Astrocyte (in vitro differentiated cells and primary cell): ENCODE measurements around the gene PIP4K2A. TPM values are rescaled to one million over a fixed set of nuclear protein-coding genes. Genes with fewer than 3 reads are reported as not detected.
A peak's percentile ranks its signal among the peaks of the same experiment; 100 is the strongest.
"Not testable (repeated sequence)": the region's sequence is repeated elsewhere in the genome, so short reads cannot be mapped to it uniquely, and the experiment has no call there.

Experiments used
- DNase-seq: peaks from one replicate; pipeline ENCODE4 v3.0.0-alpha.2; 2010; ENCODE audit warnings: low read depth
- FAIRE-seq: peaks from 2 replicates; lab custom pipeline; 2011; peaks lifted over from hg19 to GRCh38; lab: Jason Lieb, UNC
- H2AFZ ChIP-seq: 2 replicates; pipeline ENCODE4 v1.6.0; 2012; ENCODE audit warnings: low read depth, low read length, inconsistent platforms
- H3K27ac ChIP-seq: 2 replicates; pipeline ENCODE4 v1.5.1; 2011; ENCODE audit warnings: low read depth, low read length, inconsistent platforms
- H3K27me3 ChIP-seq: 2 replicates; pipeline ENCODE4 v1.6.0; 2011; ENCODE audit warnings: low read length, inconsistent platforms; ENCODE audit not compliant: insufficient read depth
- H3K36me3 ChIP-seq: 2 replicates; pipeline ENCODE4 v1.5.1; 2011; ENCODE audit warnings: low read length, inconsistent platforms; ENCODE audit not compliant: insufficient read depth
- H3K4me1 ChIP-seq: 2 replicates; pipeline ENCODE4 v1.5.1; 2011; ENCODE audit warnings: low read length, inconsistent platforms; ENCODE audit not compliant: insufficient read depth
- H3K4me2 ChIP-seq: 2 replicates; pipeline ENCODE4 v1.6.0; 2012; ENCODE audit warnings: low read length, inconsistent platforms
- H3K4me3 ChIP-seq: 2 replicates; pipeline ENCODE4 v1.5.1; 2011; ENCODE audit warnings: low read depth, mild to moderate bottlenecking, low read length, inconsistent platforms; ENCODE audit not compliant: insufficient read depth
- H3K79me2 ChIP-seq: 2 replicates; pipeline ENCODE4 v1.6.0; 2012; ENCODE audit warnings: mild to moderate bottlenecking, low read length, inconsistent platforms; ENCODE audit not compliant: insufficient read depth
- H3K9ac ChIP-seq: 2 replicates; pipeline ENCODE4 v1.6.0; 2012; ENCODE audit warnings: mild to moderate bottlenecking, low read length, inconsistent platforms
- H3K9me3 ChIP-seq: 2 replicates; pipeline ENCODE4 v1.5.1; 2012; ENCODE audit warnings: low read depth, mild to moderate bottlenecking, low read length, inconsistent platforms; ENCODE audit not compliant: insufficient read depth
- H4K20me1 ChIP-seq: 2 replicates; pipeline ENCODE4 v1.6.0; 2012; ENCODE audit warnings: low read length, inconsistent platforms; ENCODE audit not compliant: insufficient read depth
- H3K27ac Mint-ChIP-seq: one replicate; pipeline ENCODE4 v1.8.0; 2021; ENCODE audit warnings: mild to moderate bottlenecking, mixed read lengths; ENCODE audit not compliant: unreplicated experiment
- H3K27me3 Mint-ChIP-seq: one replicate; pipeline ENCODE4 v1.8.0; 2021; ENCODE audit warnings: low read depth, mixed read lengths; ENCODE audit not compliant: unreplicated experiment
- H3K36me3 Mint-ChIP-seq: one replicate; pipeline ENCODE4 v1.8.0; 2021; ENCODE audit warnings: low read depth, mixed read lengths; ENCODE audit not compliant: unreplicated experiment
- H3K4me1 Mint-ChIP-seq: one replicate; pipeline ENCODE4 v1.8.0; 2021; ENCODE audit warnings: low read depth, mixed read lengths; ENCODE audit not compliant: unreplicated experiment
- H3K4me3 Mint-ChIP-seq: one replicate; pipeline ENCODE4 v1.8.0; 2021; ENCODE audit warnings: mild to moderate bottlenecking, moderate library complexity, mixed read lengths; ENCODE audit not compliant: unreplicated experiment
- H3K9me3 Mint-ChIP-seq: one replicate; pipeline ENCODE4 v1.8.0; 2021; ENCODE audit warnings: mild to moderate bottlenecking, mixed read lengths; ENCODE audit not compliant: unreplicated experiment
- CTCF ChIP-seq: IDR thresholded peaks from 2 replicates; pipeline ENCODE4 v1.5.1; 2011; ENCODE audit warnings: low read depth, mild to moderate bottlenecking, inconsistent platforms, low read length, moderate library complexity; ENCODE audit not compliant: insufficient read depth
- EZH2 ChIP-seq: IDR thresholded peaks from 2 replicates; pipeline ENCODE4 v1.6.1; 2012; ENCODE audit warnings: mild to moderate bottlenecking, low read length, inconsistent platforms; ENCODE audit not compliant: insufficient read depth
- total RNA-seq: library from RNA; stranded (reverse); gene quantifications from 2 replicates; pipeline ENCODE4 v1.2.1, GENCODE V29; 2021

The PIP4K2A gene
- total RNA-seq, 1 donor from 2014 or later: 36.8 TPM

DNA sequence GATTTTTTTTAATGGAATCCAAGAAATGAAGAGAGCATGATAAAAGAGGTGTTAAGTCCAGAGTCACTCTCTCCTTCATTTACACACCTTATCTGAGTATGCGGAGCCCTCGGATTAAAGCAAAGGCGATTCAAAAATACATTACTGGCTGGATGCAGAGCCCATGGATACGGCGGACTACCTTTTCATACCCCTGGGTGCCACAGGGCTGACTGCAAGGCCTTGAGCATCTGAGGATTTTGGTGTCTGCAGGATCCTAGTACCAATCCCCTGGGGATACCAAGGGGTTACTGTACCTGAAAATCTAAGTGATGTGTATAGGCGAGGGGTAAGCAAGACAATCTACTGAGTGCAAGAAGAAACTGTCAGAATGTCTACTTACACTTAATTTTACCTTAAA lies 20.5 kb downstream of the PIP4K2A start:
- TF ChIP-seq CTCF (no peak), EZH2 (no peak)
- peak overlapping the region; percentile 39 for H3K4me2 ChIP-seq
- no peak overlapping the region for H3K27ac ChIP-seq
- H3K4me1 Mint-ChIP-seq: peaks cover 9% of the 10 kb centered on the region
- no peak overlapping the region for H3K27ac Mint-ChIP-seq
- H3K79me2 ChIP-seq: peaks cover 98% of the 10 kb centered on the region
- peaks cover 63% of the 10 kb centered on the region for H4K20me1 ChIP-seq
- H3K27me3 ChIP-seq: no peaks in the 10 kb centered on the region
- no peaks in the 10 kb centered on the region for H3K9me3 ChIP-seq
- H3K4me1 ChIP-seq: no peaks in the 10 kb centered on the region
- peaks cover 7% of the 10 kb centered on the region for H3K36me3 Mint-ChIP-seq
- no peak overlapping the region for H3K4me3 Mint-ChIP-seq
- H3K4me3 ChIP-seq: no peak overlapping the region
- no peak overlapping the region for H3K9ac ChIP-seq
- no peaks in the 10 kb centered on the region for H3K27me3 Mint-ChIP-seq
- DNase-seq: no peak
- no peak overlapping the region for H2AFZ ChIP-seq
- H3K9me3 Mint-ChIP-seq: peaks cover 4% of the 10 kb centered on the region
- FAIRE-seq: no peak
- no peaks in the 10 kb centered on the region for H3K36me3 ChIP-seq

DNA sequence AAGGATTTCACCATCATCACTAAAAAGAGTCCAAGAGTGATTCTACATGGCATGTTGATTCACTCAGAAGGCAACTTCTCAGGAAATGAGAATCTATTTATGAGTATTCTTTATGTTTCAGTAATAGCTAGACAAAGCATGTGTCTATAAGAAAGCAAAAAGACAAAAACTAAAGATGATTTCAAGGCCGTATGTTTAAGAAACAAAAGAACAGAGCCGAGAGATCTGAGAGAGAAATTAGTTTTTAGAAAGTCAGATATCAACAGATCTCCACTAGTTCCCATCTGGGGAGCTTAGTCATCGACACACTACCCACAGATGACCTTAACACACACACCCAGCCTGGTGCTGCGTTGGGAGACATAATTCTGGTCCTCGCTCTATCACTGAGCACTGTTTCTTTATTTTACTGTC lies 21.0 kb downstream of the PIP4K2A start:
- DNase-seq: peak; percentile 84
- Histone ChIP-seq H3K27ac (no peak overlapping the region), H3K4me2 (peak overlapping the region; percentile 39), H3K4me3 (no peak overlapping the region), H3K36me3 (no peaks in the 10 kb centered on the region), H2AFZ (no peak overlapping the region), H3K4me1 (no peaks in the 10 kb centered on the region), H3K9me3 (no peaks in the 10 kb centered on the region), H3K79me2 (peaks cover 98% of the 10 kb centered on the region), H4K20me1 (peaks cover 64% of the 10 kb centered on the region), H3K27me3 (no peaks in the 10 kb centered on the region), H3K9ac (no peak overlapping the region)
- H3K4me3 Mint-ChIP-seq: no peak overlapping the region
- peaks cover 7% of the 10 kb centered on the region for H3K36me3 Mint-ChIP-seq
- no peaks in the 10 kb centered on the region for H3K27me3 Mint-ChIP-seq
- peaks cover 9% of the 10 kb centered on the region for H3K4me1 Mint-ChIP-seq
- peak; percentile 34 for FAIRE-seq
- peak overlapping the region; percentile 59 for H3K27ac Mint-ChIP-seq
- TF ChIP-seq CTCF: no peak
- no peak for TF ChIP-seq EZH2
- peaks cover 4% of the 10 kb centered on the region for H3K9me3 Mint-ChIP-seq

DNA sequence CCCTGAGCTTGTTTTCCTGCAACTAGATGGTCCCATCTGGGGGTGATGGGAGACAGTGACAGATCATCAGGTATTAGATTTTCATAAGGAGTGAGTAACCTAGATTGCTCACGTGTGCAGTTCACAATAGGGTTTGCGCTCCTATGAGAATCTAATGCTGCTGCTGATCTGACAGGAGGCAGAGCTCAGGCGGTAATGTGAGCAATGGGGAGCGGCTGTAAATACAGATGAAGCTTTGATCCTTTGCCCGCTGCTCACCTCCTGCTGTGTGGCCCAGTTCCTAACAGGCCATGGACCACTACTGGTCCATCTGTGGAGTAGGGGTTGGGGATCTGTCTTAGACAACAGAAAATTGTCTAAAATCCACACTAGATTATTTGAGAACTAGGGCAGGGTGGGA lies 22.3 kb downstream of the PIP4K2A start:
- FAIRE-seq, H2AFZ ChIP-seq, H3K4me3 ChIP-seq, H3K9me3 ChIP-seq, H3K36me3 ChIP-seq, H3K9ac ChIP-seq, H3K4me3 Mint-ChIP-seq, H3K27ac Mint-ChIP-seq, DNase-seq, H3K27me3 Mint-ChIP-seq, H3K4me2 ChIP-seq, H3K4me1 ChIP-seq, H3K4me1 Mint-ChIP-seq, H3K9me3 Mint-ChIP-seq, H3K27me3 ChIP-seq, H3K27ac ChIP-seq, H3K36me3 Mint-ChIP-seq: not testable (repeated sequence)
- H4K20me1 ChIP-seq: peaks cover 55% of the 10 kb centered on the region
- H3K79me2 ChIP-seq: peaks cover 98% of the 10 kb centered on the region
